MCF 10A (cell line): ENCODE data around the gene RBP3. TPM values are rescaled to one million over a fixed set of nuclear protein-coding genes. Genes with fewer than 3 reads are reported as not detected.

Source experiments
- BruUV-seq: library from RNA; stranded (reverse); fragments of 400-500 nt; replicated peaks from 2 replicates; lab custom pipeline; 2021; lab: Mats Ljungman, UMichigan
- CTCF ChIA-PET: fragments of 300-600 bp; sonication (Branson Sonifier 250); formaldehyde crosslinking; extraction: SDS; loops from one replicate; lab custom pipeline; 2021; ENCODE audit warnings: antibody characterized with exemption, inconsistent platforms; lab: Yijun Ruan, JAX
- POLR2A ChIA-PET: fragments of 300-600, 350-650 bp; sonication (Branson Sonifier 250); formaldehyde crosslinking; extraction: SDS; loops from one replicate; lab custom pipeline; 2020; ENCODE audit warnings: antibody characterized with exemption, inconsistent platforms; lab: Yijun Ruan, JAX
- DNase-seq: peaks from one replicate; pipeline ENCODE4 v3.0.0-alpha.2; 2018; ENCODE audit not compliant: unreplicated experiment
- H3K27ac Mint-ChIP-seq: one replicate; pipeline ENCODE4 v1.8.0; 2022; ENCODE audit warnings: mild to moderate bottlenecking, low read depth, mixed read lengths; ENCODE audit not compliant: unreplicated experiment
- H3K27me3 Mint-ChIP-seq: one replicate; pipeline ENCODE4 v1.8.0; 2022; ENCODE audit warnings: mixed read lengths; ENCODE audit not compliant: insufficient read depth, unreplicated experiment
- H3K36me3 Mint-ChIP-seq: one replicate; pipeline ENCODE4 v1.8.0; 2022; ENCODE audit warnings: mild to moderate bottlenecking, moderate library complexity, mixed read lengths; ENCODE audit not compliant: insufficient read depth, unreplicated experiment
- H3K4me1 Mint-ChIP-seq: one replicate; pipeline ENCODE4 v1.8.0; 2022; ENCODE audit warnings: mixed read lengths; ENCODE audit not compliant: insufficient read depth, unreplicated experiment
- H3K4me3 Mint-ChIP-seq: one replicate; pipeline ENCODE4 v1.8.0; 2022; ENCODE audit warnings: mild to moderate bottlenecking, moderate library complexity, mixed read lengths; ENCODE audit not compliant: unreplicated experiment
- H3K9me3 Mint-ChIP-seq: one replicate; pipeline ENCODE4 v1.8.0; 2022; ENCODE audit warnings: mixed read lengths; ENCODE audit not compliant: unreplicated experiment
- intact Hi-C: fragments of 100-400 bp; cut with micrococcal nuclease; formaldehyde crosslinking; loops from 2 replicates; pipeline ENCODE4 v1.14.1; 2022
- total RNA-seq: library from RNA; stranded (reverse); gene quantifications from 2 replicates; pipeline ENCODE4 v1.2.3, GENCODE V29; 2022
- TF ChIP-seq, protein P1 (sequence below): fragments of 200-600 bp; IDR thresholded peaks from one replicate; pipeline ENCODE4 v1.8.0; 2022; ENCODE audit warnings: antibody characterized with exemption, mild to moderate bottlenecking; ENCODE audit not compliant: unreplicated experiment

Gene RBP3
- total RNA-seq, 1 experiment from 2014 or later = not detected

GRCh38 chr10:47405857-47406547 is 57.8 kb downstream of the RBP3 start:
- DNase-seq = peak; percentile 57
- intact Hi-C loops = no loop called here
- Mint-ChIP-seq H3K4me1 (peaks cover 26% of the 10 kb centered on the region), H3K36me3 (no peaks in the 10 kb centered on the region), H3K4me3 (no peak overlapping the region), H3K9me3 (no peaks in the 10 kb centered on the region), H3K27me3 (no peaks in the 10 kb centered on the region), H3K27ac (no peak overlapping the region)
- BruUV-seq = no TSS peak
- POLR2A ChIA-PET = interaction anchor here (0.6 to 3.6 kb wide), 8 partner anchors 8 to 47 kb away, joined by 3 to 30 read pairs (median 7); partner anchors contain the start of gene ZNF488
- TF ChIP-seq, protein P1, sequence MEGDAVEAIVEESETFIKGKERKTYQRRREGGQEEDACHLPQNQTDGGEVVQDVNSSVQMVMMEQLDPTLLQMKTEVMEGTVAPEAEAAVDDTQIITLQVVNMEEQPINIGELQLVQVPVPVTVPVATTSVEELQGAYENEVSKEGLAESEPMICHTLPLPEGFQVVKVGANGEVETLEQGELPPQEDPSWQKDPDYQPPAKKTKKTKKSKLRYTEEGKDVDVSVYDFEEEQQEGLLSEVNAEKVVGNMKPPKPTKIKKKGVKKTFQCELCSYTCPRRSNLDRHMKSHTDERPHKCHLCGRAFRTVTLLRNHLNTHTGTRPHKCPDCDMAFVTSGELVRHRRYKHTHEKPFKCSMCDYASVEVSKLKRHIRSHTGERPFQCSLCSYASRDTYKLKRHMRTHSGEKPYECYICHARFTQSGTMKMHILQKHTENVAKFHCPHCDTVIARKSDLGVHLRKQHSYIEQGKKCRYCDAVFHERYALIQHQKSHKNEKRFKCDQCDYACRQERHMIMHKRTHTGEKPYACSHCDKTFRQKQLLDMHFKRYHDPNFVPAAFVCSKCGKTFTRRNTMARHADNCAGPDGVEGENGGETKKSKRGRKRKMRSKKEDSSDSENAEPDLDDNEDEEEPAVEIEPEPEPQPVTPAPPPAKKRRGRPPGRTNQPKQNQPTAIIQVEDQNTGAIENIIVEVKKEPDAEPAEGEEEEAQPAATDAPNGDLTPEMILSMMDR = no peak
- CTCF ChIA-PET = interaction anchor here (0.6 to 1.9 kb wide), 4 partner anchors 10 to 32 kb away, joined by 3 to 8 read pairs (median 6); no protein-coding TSS in a partner anchor

- intact Hi-C loops = no loop called here
- Mint-ChIP-seq H3K4me1 (peaks cover 26% of the 10 kb centered on the region), H3K36me3 (no peaks in the 10 kb centered on the region), H3K9me3 (no peaks in the 10 kb centered on the region), H3K4me3 (no peak overlapping the region), H3K27ac (no peak overlapping the region), H3K27me3 (no peaks in the 10 kb centered on the region)
- POLR2A ChIA-PET = interaction anchor here (0.6 to 3.6 kb wide), 8 partner anchors 9 to 46 kb away, joined by 3 to 30 read pairs (median 6); partner anchors contain the start of gene ZNF488
- DNase-seq = no peak
- CTCF ChIA-PET = interaction anchor here (0.6 kb wide), 1 partner anchor 10 kb away, joined by 3 read pairs; no protein-coding TSS in a partner anchor
- BruUV-seq = no TSS peak
- TF ChIP-seq, protein P1 = no peak
Measured at GRCh38 chr10:47406548-47406869, 58.3 kb downstream of the RBP3 start.

GRCh38 chr10:47406870-47407691 is 58.9 kb downstream of the RBP3 start:
- CTCF ChIA-PET = interaction anchor here (0.6 kb wide), 2 partner anchors 12 to 25 kb away, joined by 3 read pairs; no protein-coding TSS in a partner anchor
- POLR2A ChIA-PET = interaction anchor here (1.0 to 3.6 kb wide), 7 partner anchors 9 to 46 kb away, joined by 3 to 30 read pairs (median 9); partner anchors contain the start of gene ZNF488
- no peaks in the 10 kb centered on the region for H3K27me3 Mint-ChIP-seq
- DNase-seq = peak; percentile 96
- peaks cover 26% of the 10 kb centered on the region for H3K4me1 Mint-ChIP-seq
- TF ChIP-seq, protein P1 = no peak
- H3K36me3 Mint-ChIP-seq = no peaks in the 10 kb centered on the region
- H3K27ac Mint-ChIP-seq = no peak overlapping the region
- H3K4me3 Mint-ChIP-seq = no peak overlapping the region
- H3K9me3 Mint-ChIP-seq = no peaks in the 10 kb centered on the region
- intact Hi-C loops = no loop called here
- no TSS peak for BruUV-seq

Other genes starting within 250 kb of the RBP3 start
- gene GDF10, start 48.2 kb upstream of the RBP3 start, total RNA-seq = not detected in 2 replicates
- not detected in 2 replicates for gene GDF2, start 25.9 kb upstream of the RBP3 start, total RNA-seq
- 0.12 TPM in 2 replicates for gene ZNF488, start 35.9 kb downstream of the RBP3 start, total RNA-seq
- 47.3 and 103 TPM in 2 replicates for gene ANXA8, start 135.8 kb downstream of the RBP3 start, total RNA-seq
- gene FAM25G, start 143.3 kb downstream of the RBP3 start, total RNA-seq = not detected in 2 replicates
- gene AGAP9, start 175.3 kb downstream of the RBP3 start, total RNA-seq = 15.6 and 16.3 TPM in 2 replicates